ENCODE results near the gene UBXN11.
A peak's percentile ranks its signal among the peaks of the same experiment; 100 is the strongest.

Gene UBXN11

DNA sequence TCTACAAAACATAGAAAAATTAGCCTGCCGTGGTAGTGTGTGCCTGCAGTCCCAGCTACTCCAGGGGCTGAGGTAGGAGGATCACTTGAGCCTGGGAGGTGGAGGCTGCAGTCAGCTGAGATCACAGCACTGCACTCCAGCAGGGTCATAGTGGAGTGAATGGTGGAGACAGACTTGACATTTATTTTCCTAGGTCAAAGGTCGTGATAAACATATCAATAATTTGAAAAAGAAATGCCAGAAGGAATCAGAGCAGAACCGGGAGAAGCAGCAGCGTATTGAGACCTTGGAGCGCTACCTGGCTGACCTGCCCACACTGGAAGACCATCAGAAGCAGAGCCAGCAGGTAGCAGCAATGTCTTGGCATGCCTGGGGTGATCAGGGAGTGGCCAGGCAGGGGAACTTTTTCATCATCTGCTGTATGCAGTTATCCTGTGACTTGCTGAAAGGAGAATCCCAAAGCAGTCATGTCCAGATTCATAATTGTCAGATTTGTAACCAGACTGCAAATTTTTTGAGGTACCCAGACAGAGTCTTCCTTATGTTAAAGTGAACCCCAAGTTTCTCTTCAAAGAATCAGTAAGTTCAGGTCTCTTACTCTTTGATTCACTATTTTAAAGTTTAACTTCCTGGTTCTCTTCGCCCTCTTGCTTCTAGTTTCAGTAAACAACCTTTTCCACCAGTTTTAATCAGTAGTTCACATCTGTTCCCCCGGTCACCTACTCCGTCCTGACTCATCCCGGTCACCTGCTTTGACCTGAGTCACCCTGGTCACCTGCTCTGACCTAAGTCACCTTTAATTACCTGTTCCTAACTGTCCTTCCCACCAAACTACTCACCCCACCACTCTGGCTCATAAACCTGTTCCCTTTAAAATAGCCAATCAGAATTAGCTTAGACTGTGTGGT is 37.9 kb downstream of the UBXN11 start:
- DNase-seq = no peak

GRCh38 chr1:26265405-26265804 is 41.0 kb downstream of the UBXN11 start:
- DNase-seq = no peak

- DNase-seq = no peak
These were observed 43.2 kb downstream of the UBXN11 start for GRCh38 chr1:26263212-26263611.

GRCh38 chr1:26259578-26259977 is 46.9 kb downstream of the UBXN11 start:
- no peak for DNase-seq

- DNase-seq = no peak
These were observed 47.4 kb downstream of the UBXN11 start for GRCh38 chr1:26259005-26259404.

DNA sequence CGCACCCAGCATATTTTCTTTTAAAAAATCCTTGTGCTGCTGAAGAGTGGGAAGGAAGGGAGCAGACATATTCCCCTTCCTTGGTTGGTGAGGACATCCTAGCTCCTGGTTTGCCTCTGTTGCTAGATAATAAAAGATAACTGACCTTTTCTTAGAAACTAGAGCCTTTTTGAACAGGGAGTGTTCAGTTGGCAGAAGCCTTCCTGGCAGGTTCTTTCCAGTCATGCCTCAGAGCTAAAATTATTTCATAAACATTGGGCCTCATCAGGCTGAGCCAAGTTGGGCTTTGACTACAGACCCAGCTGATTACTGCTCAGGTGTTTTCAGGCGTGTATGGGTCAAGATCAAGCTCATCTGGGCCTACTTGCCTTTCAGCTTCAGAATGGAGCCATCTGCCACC is 49.2 kb downstream of the UBXN11 start:
- no peak for DNase-seq

DNA sequence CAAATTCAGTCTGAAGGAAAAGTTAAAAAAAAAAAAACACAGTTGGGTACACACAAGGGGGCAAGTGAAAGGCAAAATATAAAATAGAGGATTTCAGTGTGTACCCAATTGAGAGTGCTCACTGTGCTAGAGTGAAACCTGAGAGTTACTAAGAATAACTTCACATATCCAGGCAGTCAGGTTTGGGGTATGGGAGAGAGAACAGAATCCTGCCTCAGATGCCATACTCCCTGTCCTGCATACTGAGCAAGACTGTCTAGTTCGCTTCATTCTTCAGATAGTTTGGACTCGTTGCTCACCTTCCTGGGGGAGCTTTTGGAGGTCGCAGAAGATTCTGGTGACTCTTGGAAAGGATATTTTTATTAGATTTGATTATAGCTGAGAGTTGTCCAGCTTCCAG is 52.0 kb downstream of the UBXN11 start:
- DNase-seq = no peak

- DNase-seq = no peak
These were observed 53.7 kb downstream of the UBXN11 start for GRCh38 chr1:26252718-26253117.

DNA sequence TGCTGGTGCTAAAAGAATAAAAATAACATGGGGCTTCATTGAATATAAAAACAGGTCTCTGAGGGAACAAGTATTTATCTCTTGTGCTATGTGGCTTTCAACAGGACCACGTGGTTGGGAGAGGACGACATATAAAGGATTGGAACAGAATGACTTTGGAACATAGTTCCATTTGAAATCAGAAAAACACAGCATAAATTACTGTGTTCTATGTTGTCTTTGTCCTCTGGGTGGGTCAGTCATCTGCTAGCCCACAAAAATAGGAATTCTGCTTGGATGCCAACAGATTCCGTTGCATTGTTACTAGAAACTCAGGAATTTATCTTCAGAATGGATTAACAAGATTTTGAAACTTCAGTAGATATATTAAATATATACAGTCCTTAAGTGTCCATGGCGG is 66.5 kb downstream of the UBXN11 start:
- DNase-seq = no peak

DNA sequence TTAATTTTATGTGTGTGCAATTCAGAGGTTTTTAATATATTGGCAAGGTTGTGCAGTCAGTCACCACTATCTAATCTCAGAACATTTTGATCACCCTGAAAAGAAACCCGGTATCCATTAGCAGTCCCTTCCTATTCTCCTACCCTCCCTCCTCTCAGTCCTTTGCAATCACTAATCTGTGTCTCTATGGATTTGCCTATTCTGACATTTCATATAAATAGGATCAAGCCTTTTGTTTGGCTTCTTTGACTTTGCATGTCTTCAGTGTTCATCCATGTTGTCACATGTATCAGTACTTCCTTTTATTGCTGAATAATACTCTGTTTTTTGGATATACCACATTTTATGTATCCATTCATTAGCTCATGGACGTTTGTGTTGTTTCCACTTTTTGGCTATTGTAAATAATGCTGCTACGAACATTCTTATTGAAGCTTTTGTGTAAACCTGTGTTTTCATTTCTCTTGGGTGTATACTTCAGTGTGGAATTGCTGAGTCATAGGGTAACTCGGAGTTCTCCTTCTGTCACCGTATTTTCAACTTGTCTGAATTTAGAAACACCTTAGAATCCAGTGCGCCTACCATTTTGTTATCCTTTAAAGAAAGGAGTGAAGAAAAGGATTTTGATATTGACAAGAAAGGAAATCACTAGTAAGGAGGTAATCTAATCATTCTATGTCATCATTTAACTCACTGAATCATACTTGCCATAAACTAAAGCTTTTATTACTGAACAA is 69.0 kb downstream of the UBXN11 start:
- peak; percentile 56 for DNase-seq

GRCh38 chr1:26234644-26235370 is 71.6 kb downstream of the UBXN11 start:
- peak; percentile 76 for DNase-seq

- peak; percentile 98 for DNase-seq
These were observed 72.4 kb downstream of the UBXN11 start, which contains the start of gene CEP85 for GRCh38 chr1:26233903-26234643. CEP85 (plus strand) TSS chr1:26234200; CDS start chr1:26239784, 5,584 bp downstream.
